Transverse colon (tissue), 3 donors: Measurements from ENCODE around the gene INCA1.

ENCODE experiments used
- CTCF ChIP-seq, 5 experiments: fragments of 200-600 bp in 3 of 5; fragments of 450-650 bp in 2 of 5; sonication (generic) in 3 of 5; IDR thresholded peaks; 1 replicate in 2 of 5; 2 replicates in 3 of 5; pipeline ENCODE4 v1.5.1; 2016 to 2017; ENCODE audit warnings: antibody characterized with exemption in 5 of 5, inconsistent platforms in 3 of 5, mild to moderate bottlenecking in 2 of 5, moderate library complexity in 1 of 5
- POLR2A ChIP-seq: fragments of 450-650 bp; IDR thresholded peaks from one replicate; pipeline ENCODE4 v1.6.1; 2016; ENCODE audit warnings: antibody characterized with exemption, mild to moderate bottlenecking, moderate library complexity

GRCh38 chr17:5034063-5034462 lies 36.7 kb upstream of the INCA1 start:
- TF ChIP-seq POLR2A: no peak
- no peak for TF ChIP-seq CTCF (IDR thresholded peaks at IDR 0.05)
